GM21619 (cell line): ENCODE results near the gene ADAMTS10.
"Not testable (repeated sequence)": the region's sequence is repeated elsewhere in the genome, so short reads cannot be mapped to it uniquely, and the experiment has no call there.

Source experiments
- ATAC-seq: cut with Tn5 transposase; IDR thresholded peaks from one replicate; pipeline ENCODE4 v1.9.1; 2021; ENCODE audit not compliant: unreplicated experiment

The ADAMTS10 gene

DNA sequence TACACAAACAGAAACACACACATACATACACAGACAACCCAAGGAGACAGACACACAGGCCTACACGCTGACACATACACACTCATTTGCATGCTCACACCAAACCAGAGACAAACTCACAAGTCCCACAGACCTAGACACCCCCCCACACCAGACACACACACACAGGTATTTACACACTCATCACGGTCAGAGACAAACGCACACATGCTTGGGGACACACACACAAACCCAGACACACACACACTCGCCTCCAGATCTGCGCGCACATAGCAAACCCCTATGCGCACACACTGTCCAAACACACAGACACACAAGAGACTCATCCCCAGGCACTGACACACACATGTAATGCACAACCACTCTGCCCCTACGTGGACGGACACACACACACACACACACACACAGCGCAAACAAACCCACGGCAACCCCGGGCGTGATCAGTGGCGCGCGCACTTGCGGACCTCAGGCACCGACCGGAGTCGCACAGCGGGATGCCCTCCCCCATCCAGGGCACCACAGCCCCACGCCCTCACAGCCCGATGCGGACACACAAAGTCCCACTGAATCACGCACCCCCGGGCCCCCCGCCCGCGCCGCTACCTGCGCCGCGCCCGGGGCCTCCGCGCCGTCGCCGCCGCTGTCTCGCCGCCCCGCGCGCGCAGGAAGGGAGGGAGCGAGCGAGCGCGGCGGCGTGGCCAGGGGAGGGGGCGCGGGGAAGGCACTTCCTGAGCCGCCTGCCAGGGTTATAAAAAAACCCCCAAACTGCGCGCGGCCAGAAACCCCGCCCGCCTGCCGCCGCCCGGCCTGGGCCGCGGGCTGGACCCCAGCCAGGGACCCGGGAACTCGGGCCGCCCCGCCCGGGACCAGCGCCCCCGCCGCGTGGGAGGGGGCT lies at the start of gene ADAMTS10:
Gene ADAMTS10, minus strand, starts transcription at position 675 of the 895 bp plus-strand sequence. CDS start 5,005 bp downstream, outside the sequence.
- no peak for ATAC-seq

GRCh38 chr19:8659905-8660304 lies 49.4 kb upstream of the ADAMTS10 start:
- ATAC-seq = no peak

DNA sequence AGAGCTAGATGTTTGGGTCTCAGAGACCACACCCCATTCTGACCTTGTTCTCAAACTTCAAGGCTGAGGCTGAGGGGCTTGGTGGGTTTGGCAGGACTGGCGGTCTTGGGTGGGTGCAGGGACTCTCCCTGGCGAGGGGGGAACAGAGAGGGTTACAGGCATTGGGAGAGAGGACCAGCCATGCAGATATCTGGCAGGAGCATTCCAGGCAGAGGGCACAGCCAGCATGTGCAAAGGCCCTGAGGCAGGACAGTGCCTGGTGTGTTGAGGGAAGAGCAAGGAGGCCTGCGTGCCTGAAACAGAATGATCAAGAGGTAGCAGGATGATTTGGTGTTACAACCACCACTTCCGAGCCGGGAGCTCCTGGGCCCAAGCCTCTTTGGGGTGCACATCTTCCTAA lies 47.4 kb upstream of the ADAMTS10 start:
- ATAC-seq = no peak

DNA sequence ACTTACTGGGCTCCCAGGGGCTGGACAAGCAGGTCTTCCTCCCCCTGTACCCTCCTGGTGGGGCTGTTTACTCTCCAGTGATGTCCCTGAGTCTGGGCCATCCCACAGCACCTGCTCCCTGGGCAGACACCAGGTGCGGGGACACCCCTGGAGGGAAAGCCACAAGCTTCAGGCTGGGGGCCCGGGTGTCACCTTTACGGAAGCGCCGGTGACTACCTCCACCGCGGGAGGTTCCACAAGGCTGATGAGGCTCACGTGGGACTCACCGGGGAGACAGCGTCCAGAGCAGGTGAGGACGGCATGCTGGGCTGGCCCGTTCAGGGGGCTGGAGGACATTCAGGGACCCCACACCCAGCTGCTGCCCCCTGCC lies 44.8 kb upstream of the ADAMTS10 start:
- no peak for ATAC-seq

DNA sequence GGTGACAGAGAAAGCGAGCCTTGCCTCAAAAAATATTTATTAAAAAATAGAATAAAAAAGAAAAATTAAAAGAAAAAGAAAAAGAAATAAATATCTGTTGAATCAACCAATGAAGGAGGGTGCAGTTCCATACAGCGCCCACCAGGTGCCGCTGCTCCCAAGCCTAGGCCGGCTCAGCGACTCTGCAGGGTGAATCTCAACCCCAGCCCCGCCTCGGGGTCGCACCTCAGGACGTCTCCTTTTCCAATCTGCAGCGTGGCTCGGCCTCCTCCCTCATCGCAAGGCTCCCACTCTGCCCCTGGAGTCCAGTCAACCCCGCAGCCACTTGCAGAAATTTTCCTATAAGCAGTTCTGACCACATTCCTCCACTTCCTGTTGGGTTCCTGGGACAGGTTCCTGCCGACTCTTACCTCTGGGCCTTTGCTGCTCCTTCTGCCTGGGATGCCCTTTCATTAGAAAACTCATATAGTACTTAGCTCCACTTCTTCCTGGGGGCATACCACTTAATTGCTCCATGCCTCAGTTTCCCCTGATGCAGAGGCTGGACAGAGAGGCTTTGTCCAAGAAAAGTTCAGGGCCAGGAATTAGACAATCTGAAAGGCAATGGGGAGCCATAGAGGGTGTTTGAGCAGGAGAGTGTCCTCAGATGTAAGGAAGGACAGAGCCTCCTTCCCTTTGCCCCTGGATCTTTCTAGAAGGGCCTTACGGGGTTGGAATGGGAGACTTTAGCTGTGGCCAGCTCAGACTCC lies 44.2 kb upstream of the ADAMTS10 start:
- ATAC-seq = no peak

- ATAC-seq = no peak
Measured at GRCh38 chr19:8648240-8648639, 37.7 kb upstream of the ADAMTS10 start.

GRCh38 chr19:8643860-8644653 lies 33.5 kb upstream of the ADAMTS10 start:
- ATAC-seq = no peak

DNA sequence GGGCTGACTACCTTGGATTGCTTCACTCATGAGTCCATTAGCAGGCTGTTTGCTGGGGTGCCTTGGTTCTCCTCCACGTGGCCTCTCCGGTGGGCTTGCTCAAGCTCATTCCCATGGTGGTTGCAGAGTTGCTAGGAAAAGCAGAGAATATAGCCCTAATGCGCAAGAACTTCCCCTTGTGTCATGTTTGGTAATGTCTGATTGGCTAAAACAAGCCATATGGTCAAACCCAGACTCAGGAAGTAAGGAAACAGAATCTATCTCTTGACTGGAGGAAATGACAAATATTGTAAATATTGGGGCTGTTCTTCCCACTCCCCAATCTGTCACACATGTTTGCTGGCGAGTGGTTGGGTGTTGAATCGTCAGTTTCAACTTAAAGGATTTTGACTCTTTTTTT lies 32.0 kb upstream of the ADAMTS10 start:
- no peak for ATAC-seq

GRCh38 chr19:8641908-8642547 lies 31.5 kb upstream of the ADAMTS10 start:
- no peak for ATAC-seq

DNA sequence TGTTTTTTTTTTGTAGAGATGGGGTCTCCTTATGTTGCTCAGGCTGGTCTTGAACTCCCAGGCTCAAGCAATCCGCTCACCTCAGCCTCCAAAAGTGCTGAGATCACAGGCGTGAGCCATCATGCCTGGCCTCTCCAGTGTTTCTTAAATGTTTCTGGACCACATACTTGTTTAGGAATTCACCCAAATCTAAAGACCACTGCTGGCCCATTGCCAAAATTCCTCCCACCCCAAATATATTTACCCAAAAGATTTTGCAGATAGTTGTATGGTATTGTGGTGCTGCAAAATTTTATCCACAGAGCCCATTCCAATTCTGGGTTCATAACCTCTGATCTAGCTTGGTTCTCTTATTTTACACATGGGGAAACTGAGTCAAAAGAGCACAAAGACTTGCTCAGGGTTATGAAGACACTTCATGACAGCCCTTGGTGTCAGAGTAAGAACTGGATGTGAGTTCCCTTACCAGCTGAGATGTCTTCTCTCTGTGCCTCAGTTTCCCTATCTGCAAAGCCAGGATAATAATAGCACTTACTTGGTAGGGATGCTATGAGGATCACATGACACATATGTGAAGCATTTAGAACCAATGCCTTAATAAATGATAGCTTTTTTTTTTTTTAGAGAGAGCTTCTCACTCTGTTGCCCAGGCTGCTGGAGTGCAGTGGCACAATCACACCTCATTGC lies 30.8 kb upstream of the ADAMTS10 start:
- ATAC-seq = no peak

- no peak for ATAC-seq
Measured at GRCh38 chr19:8640402-8641004, 30.0 kb upstream of the ADAMTS10 start.

DNA sequence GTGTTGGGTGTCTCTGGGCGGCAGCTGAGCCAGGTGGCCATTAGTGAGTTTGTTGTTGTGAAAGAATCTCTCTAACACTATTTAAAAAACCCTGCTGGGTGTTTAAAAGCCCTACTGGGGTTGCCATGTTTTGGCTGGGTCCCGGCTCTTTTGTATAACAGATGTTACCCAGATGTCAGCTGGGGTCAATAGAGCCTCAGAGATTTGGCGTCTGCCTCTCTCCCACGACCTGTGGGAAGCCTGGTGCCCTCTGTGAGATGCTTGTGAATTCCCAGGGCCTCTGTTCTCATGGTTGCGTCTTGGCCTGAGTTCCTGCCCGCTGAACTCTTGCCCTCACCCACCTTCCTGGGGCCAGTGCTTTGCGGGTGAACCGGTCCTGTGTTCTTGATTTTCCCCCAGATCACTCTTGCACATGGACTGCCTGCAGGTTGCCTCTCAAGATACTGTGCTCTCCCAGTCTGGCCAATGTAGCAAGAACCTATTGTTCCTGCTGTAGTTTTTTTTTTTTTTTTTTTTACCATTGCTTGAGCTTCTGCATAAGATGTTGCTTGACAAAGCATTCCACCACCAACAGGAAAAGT lies 29.4 kb upstream of the ADAMTS10 start:
- ATAC-seq = no peak

- no peak for ATAC-seq
Measured at GRCh38 chr19:8638078-8638619, 27.6 kb upstream of the ADAMTS10 start.

- not testable (repeated sequence) for ATAC-seq
Measured at GRCh38 chr19:8637070-8637469, 26.6 kb upstream of the ADAMTS10 start.

DNA sequence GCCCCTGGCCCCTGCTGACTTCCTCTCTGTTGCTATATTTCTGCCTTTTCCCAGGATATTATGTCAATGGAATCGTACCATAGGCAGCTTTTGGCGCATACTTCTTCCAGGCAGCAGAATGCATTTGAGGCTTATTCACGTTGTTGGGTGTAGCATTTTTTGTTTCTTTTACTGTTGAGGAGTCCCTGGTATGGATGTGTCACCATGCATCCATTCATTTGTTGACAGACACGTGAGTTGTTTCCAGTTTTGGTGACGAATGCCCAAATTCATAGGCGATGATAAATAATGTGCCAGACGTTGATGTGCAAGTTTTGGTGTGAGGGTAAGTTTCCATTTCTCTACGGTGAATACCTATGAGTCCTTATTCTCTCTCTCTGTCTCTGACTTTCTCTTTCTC lies 24.9 kb upstream of the ADAMTS10 start:
- ATAC-seq = no peak

- ATAC-seq = no peak
Measured at GRCh38 chr19:8631425-8631819, 20.9 kb upstream of the ADAMTS10 start.

- no peak for ATAC-seq
Measured at GRCh38 chr19:8630796-8631424, 20.4 kb upstream of the ADAMTS10 start.

DNA sequence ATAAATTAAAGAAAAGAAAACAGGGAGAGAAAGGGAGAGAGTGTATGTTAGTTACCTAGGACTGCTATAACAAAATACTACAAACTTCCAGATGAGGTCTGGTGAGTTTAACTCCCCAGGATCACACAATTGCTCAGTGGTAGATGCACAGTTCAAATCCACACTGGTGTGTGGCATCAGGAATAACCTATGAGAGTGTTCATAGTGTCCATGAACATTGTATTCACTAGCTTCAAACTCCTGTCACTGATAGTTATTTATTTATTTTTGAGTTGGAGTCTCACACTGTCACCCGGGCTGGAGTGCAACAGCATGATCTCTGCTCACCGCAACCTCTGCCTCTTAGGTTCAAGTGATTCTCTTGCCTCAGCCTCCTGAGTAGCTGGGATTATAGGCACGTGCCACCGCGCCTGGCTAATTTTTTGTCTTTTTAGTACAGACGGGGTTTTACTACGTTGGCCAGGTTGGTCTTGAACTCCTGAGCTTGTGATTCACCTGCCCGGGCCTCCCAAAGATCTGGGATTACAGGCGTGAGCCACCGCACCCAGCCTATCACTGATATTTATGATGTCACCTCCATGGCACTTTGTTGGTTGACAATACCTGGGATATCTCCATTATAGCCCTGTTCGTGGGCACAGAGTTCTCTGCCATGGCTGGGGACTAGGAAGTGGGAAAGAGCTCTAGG lies 19.6 kb upstream of the ADAMTS10 start, which contains the start of gene NFILZ:
Gene NFILZ, plus strand, starts transcription at position 638 of the 688 bp plus-strand sequence. CDS start 46,133 bp downstream, outside the sequence.
- ATAC-seq = no peak
